Glomerular visceral epithelial cell (primary cell): ENCODE data around the gene AATK.

Experiments
- DNase-seq: peaks from one replicate; pipeline ENCODE4 v3.0.0-alpha.2; 2016; ENCODE audit errors: extremely low spot score

Gene AATK

GRCh38 chr17:81182596-81182995, 16.6 kb upstream of the AATK start:
- DNase-seq = no peak

DNA sequence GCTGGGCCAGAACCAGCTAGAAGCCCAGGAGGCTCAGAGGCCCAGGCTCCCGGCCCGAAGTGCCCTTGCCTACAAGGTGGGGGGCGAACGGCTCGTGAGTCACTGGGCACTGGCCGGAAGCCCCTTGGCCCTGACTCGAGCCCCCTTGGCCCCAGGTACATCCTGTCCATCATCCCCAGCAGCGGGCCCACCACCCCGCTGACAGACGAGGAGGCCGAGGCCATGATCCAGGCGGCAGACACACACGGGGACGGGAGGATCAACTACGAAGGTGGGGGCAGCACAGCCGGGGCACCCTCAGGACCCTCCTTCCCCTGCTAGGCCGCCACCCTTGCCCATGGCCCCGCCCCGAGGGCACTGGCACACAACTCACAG, 15.8 kb upstream of the AATK start:
- DNase-seq = no peak

DNA sequence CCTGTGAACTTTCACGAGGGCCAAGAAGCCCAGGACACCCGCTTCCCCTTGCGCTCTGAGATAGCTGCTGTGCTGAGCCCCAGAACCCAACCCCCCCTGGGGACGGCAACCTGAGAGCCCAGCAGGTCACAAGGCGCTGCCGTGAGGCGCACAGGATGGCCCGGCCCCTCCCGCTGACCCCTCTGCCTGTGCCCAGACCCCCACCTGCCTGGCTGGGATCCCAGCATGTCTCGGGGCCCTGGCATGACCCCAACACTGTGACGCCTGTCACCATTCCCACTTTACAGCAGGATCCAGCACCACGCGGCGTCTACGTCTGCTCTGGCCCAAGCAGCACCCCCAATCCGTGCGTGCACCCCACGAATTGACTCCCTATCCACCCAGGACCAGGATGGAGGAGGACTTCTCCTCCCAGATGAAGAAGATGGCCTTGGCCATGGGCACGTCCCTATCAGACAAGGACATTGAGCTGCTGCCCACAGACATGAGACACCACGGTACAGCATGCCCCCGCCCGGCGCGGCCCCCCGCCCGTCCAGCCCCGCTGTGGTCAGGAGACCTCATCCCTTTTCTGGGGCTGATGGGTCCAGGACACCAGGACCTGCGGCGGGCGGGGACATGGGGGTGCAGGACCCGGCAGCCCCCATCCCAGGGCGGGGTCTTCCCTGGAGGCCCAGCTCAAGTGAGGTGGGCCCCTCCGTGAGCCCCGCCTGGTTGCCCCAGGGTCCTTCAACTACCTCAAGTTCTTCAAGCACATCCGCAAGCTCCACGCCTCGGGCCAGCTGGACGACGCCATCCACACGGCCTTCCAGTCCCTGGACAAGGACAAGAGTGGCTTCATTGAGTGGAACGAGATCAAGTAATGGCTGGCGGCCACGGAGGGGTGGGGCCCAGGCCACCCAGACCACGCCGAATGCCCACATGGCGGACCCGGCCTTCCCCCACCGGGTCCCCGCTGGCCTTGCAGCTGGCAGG, 15.1 kb upstream of the AATK start:
- DNase-seq = no peak

DNA sequence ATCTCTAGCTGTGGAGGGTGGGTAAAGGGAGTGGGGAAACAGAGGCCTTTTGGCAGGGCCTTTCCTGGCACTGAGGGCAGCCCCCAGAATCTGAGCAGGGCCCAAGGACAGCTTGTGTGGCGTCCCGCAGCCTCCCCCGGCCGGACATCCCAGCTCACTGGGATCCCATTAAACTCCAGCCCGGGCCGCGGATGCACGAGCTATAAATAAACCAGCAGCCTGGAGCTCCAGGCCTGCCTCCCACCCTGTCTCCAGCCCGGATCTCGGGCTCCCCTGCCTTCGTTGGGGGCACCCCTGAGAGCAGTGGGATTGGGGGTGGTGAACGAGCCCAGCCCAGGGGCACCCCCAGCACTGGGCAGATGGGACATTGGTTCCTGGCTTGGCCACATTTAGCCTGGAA, 13.8 kb upstream of the AATK start:
- no peak for DNase-seq

DNA sequence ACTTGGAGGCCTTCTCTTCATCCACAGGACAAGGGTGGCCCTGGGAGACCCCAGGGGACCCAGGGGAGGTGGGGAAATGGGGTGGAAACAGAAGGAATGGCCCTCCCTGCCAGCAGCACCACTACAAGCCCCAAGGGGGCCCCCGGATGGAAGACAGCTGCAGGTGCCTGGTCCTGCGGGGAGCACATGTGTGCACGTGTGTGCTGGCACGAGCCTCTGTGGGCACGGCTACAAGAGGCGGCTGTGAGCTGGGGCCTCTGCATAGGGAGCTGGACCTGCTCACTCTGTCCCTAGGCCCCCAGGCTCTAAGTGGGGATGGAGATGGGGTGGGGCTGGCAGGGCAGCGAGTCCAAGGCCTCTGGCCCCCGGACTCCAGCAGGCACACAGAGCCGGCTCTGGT, 13.2 kb upstream of the AATK start:
- DNase-seq = no peak

GRCh38 chr17:81178136-81179091, 12.4 kb upstream of the AATK start:
- no peak for DNase-seq

- DNase-seq = no peak
These were observed 10.6 kb upstream of the AATK start for GRCh38 chr17:81176666-81177065.

DNA sequence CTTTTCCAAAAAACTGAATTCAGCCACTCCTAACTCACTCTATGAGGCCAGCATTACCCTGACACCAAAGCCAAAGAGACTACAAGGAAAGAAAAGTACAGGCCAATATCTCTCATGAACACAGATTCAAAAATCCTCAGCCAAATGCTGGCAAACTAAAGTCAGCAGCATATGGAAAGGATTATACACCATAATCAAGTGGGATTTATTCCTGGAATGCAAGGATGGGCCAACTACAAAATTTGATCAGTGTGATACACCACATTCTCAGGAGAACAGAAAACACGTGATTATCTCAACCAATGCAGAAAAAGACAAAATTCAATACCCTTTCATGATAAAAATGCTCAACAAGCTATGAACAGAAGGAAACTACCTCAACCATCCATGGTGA, 7.7 kb upstream of the AATK start:
- DNase-seq = no peak

- DNase-seq = no peak
These were observed 7.2 kb upstream of the AATK start for GRCh38 chr17:81173052-81173761.

- DNase-seq = no peak
These were observed 5.9 kb upstream of the AATK start for GRCh38 chr17:81171941-81172340.

GRCh38 chr17:81170727-81171494, 4.9 kb upstream of the AATK start:
- no peak for DNase-seq

DNA sequence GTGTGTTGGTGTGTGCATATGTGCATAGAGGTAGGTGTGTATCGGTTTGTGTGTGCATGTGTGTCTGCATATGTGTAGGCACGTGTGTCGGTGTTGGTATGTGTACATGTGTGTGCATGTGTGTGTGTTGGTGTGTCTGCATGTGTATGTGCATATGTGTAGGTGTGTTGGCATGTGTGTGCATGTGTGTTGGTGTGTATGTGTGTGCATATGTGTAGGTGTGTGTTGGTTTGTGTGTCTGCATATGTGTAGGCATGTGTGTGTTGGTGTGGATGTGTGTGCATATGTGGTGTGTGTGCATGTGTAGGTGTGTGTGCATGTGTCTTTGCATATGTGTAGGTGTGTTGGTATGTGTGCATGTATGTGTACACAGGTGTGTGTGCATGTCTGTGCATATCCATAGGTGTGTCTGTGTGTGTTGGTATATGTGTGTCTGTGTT, 3.9 kb upstream of the AATK start:
- DNase-seq = no peak

DNA sequence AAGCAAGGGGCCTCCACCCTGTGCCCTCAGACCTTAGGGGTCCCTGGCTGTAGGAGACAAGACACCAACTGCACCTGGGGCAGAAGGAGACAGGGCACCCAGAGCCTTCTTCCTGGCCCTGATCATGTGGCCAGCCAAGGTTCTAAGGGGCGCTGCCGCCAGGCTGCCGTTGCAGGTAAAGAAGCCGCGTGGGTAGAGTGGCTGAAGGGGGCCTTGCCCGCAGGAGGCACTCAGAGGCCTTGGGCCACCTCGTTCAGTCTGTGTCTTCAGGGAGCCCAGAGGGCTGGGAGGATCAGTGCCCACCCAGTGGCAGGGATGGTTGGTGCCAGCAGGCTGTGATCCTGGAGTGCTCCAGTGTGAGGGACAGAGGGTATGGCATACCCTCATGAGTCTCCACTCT, 1.6 kb upstream of the AATK start:
- DNase-seq = no peak

DNA sequence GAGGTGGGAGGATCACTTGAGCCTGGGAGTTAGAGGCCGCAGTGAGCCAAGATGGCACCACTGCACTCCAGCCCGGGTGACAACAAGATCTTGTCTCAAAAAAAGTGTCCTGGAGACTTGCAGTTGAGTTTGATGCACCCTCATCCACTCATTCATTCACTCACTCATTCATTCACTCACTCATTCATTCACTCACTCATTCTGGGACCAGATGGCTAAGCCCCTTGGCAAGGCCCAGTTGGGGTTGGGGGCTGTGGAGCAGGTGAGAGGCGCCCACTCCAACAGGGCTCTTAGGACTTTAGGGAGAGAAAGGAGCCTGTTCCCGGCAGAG, 1.1 kb upstream of the AATK start:
- no peak for DNase-seq

- DNase-seq = no peak
These were observed 582 bp downstream of the AATK start, which contains the start of gene PVALEF for GRCh38 chr17:81165246-81166032. Gene PVALEF (plus strand): TSS chr17:81165507. CDS start chr17:81181227, 15,720 bp downstream.

DNA sequence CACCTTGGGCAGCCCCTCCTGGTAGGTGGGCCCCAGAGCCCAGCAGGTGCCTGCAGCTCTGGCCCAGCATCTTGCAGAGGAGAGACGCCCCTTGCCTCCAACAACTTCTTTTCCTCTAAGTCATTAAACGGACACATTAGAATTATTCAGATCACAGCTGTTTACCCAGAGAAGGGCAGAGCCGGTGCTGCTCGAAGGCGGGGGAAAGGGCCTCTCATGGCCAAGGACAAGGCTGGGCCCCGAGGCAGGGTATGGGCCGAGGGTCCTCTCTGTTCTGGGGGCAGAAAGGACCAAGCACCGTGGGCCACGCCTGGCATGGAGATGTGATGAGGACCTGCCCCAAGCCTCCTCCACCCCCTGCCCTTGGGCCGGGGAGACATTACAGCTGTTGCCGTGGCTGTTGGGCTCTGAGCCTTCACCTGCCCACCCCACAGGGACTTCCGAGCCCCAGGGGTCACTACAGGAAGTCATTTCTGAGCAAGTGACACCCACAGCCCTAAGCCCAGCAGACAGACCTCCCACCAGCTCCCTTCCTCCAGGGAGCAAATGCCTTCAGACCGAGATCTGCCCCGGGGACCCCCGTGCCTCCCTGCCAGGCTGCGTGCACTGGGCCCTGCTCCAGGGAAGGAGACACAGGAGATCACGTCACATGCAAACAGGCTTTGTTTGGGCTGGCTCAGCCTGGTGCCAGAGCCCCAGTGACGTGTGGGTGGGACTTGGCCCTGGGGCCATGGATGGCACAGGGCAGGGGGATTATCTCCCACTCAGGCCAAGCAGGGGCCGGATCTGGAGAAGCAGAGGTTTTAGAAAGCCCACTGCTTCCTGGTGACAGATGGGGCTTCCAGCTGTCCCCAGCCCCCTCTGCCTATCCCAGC, 1.4 kb downstream of the AATK start:
- DNase-seq = no peak

DNA sequence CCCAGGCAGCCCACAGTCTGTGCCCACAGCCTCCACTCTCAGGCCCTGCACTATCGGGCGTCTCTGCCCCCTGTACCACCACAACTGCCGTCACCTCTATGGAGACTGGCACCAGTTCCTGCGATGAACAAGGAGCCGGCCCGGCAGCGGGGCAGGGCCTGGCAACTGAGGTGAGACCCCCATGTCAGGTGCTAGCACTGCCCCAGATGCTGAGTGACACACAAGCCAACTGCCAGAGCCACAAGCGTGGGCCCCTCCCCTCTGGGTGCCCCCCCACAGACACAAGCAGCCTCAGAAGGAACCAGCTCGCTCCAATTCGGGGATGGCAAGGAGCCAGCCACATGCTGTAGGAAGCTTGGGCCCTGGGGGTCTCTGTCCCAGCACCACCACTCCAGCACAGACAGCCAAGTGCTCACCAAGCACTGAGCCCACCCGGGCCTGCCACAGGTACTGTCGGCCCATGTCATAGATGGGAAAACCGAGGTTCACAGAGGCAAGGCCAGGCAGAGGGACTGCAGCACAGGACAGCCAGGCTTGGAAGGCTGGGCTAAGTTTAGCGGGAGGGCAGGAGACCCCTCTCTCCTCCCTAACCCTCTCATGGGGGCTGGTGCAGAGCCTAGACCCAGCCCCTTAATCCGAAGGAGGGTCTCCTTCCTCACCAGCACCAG, 2.2 kb downstream of the AATK start:
- no peak for DNase-seq

DNA sequence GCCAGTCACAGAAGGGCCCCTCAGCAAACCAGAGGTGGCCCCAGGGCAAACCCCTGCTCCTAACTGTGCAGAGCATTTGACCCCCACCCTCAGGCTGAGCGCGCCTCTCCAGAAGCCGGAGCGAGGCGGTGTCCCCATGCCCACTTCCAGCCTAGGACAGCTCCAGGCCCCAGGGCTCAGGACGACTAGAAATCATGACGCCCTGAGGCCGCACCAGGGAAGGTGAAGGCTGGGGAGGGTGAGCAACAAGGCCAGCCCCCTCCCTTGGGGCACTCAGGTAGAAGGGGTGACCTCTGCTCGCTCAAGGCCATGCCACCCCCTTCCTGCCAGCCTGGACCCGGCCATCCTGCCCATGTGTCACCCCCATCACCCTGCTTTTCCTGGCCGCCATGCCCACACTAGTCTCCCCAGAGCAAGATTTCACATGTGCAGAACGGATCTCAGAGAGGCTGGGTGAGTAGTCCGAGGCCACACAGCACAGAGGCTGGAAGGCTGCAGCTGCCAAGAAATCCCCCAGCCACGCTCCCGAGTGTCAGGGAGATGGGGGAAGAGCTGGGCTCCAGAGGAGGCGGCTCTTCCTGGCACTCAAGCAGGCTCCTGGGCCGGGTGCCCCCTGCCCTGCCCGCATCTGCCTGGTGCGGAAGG, 2.8 kb downstream of the AATK start:
- DNase-seq = no peak
